NOMO-1 (cell line): ENCODE results near the gene HOXD11.

Experiments used
- DNase-seq, 2 experiments: peaks; one replicate each; lab custom pipeline; 2025; ENCODE audit not compliant: unreplicated experiment in 2 of 2; lab: John Stamatoyannopoulos, UW

HOXD11 gene

GRCh38 chr2:176105078-176105729, 1.9 kb upstream of the HOXD11 start:
- DNase-seq, result no peak

GRCh38 chr2:176105730-176106580, 1.1 kb upstream of the HOXD11 start:
- DNase-seq, result no peak

- DNase-seq, result no peak
Observed at GRCh38 chr2:176107731-176108181, 676 bp downstream of the HOXD11 start.

- no peak for DNase-seq
Observed at GRCh38 chr2:176109192-176109901, 2.3 kb downstream of the HOXD11 start.

- DNase-seq, result no peak
Observed at GRCh38 chr2:176109946-176110345, 2.9 kb downstream of the HOXD11 start.

GRCh38 chr2:176110415-176111308, 3.6 kb downstream of the HOXD11 start:
- DNase-seq, result no peak

GRCh38 chr2:176111309-176111663, 4.2 kb downstream of the HOXD11 start:
- DNase-seq, result no peak

- DNase-seq, result no peak
Observed at GRCh38 chr2:176111846-176112374, 4.8 kb downstream of the HOXD11 start.

- no peak for DNase-seq
Observed at GRCh38 chr2:176112375-176113302, 5.6 kb downstream of the HOXD11 start.

- DNase-seq, result no peak
Observed at GRCh38 chr2:176114120-176114929, 7.2 kb downstream of the HOXD11 start.

- no peak for DNase-seq
Observed at GRCh38 chr2:176114930-176115625, 8.0 kb downstream of the HOXD11 start.

- no peak for DNase-seq
Observed at GRCh38 chr2:176115883-176116813, 9.1 kb downstream of the HOXD11 start, which contains the start of gene HOXD10. Gene HOXD10 (plus strand): TSS chr2:176116778. CDS start chr2:176116834, 56 bp downstream.

GRCh38 chr2:176117162-176117822, 10.2 kb downstream of the HOXD11 start:
- no peak for DNase-seq

- DNase-seq, result no peak
Observed at GRCh38 chr2:176117823-176118371, 10.8 kb downstream of the HOXD11 start.

GRCh38 chr2:176118601-176119339, 11.7 kb downstream of the HOXD11 start:
- DNase-seq, result peak; percentile 18 to 27
